GM18508 (cell line): ENCODE results near the gene CATSPER1.

Experiments
- ATAC-seq: cut with Tn5 transposase; IDR thresholded peaks from one replicate; pipeline ENCODE4 v1.9.1; 2021; ENCODE audit warnings: moderate number of reproducible peaks; ENCODE audit not compliant: insufficient read depth, unreplicated experiment

Gene CATSPER1

DNA sequence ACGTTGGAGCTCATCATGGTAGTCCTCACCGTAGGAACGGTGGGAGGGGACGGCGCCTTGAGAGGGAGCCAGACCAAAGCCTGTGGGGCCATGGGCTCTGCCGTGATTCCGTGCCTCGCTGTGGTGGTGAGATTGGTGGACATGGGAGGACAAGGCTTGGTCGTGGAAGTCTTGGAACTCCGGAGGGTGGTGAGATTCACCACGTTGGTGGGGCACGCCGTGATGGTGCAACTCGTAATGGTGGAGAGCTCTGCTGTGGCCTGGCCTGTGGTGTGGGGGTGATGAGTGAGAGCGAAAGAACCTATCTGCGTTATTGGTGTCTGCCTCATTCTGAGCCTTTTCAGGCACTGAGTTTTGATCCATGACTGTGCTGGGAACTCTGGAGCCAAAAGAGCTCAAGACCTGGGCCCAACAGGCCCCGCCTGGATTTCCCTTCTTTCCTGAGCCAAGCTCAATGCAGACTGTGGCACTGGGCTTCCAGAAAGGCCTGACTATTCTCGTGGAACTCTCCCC is at the start of gene CATSPER1:
Gene CATSPER1 (minus strand): TSS at position 463 of the 513 bp plus-strand sequence. CDS start 100 bp downstream, at position 363.
- no peak for ATAC-seq

DNA sequence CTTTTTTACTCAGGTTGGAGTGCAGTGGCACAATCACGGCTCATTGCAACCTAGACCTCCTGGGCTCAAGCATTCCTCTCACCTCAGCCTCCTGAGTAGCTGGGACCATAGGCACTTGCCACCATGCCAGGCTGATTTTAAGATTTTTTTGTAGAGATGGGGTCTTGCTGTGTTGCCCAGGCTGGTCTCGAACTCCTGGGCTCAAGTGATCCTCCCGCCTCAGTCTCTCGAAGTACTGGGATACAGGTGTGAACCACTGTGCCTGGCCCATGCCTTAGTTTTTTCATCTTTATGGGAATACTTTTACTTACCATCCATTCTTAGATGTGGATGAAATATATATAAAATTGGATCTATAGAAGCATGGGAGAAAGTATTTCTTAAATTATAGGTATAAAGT is 49.0 kb upstream of the CATSPER1 start:
- no peak for ATAC-seq

GRCh38 chr11:66073669-66074068 is 47.4 kb upstream of the CATSPER1 start:
- ATAC-seq, result no peak

- ATAC-seq, result no peak
These were observed 46.2 kb upstream of the CATSPER1 start for GRCh38 chr11:66072518-66072917.

GRCh38 chr11:66072081-66072480 is 45.8 kb upstream of the CATSPER1 start:
- no peak for ATAC-seq

DNA sequence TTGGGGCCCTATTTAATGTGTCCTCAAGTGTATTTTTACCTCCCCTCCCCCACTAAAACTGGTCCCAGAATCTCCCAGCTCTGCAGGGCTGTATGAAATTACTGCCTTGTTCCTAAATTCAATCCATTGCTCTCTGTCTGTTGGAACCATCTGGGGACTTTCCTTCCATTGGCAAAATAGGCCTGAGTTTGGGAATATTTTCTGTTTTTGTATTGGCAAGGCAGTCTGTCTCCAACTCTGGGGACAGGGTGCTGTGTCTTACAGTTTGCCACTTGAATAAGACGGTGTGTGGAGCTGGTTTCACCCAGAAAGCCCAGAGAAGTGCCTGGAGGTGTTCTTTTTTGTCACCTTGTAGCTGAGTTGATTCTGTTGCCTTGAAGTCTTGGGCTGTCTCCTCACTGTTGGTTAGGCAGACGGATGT is 45.1 kb upstream of the CATSPER1 start:
- no peak for ATAC-seq

DNA sequence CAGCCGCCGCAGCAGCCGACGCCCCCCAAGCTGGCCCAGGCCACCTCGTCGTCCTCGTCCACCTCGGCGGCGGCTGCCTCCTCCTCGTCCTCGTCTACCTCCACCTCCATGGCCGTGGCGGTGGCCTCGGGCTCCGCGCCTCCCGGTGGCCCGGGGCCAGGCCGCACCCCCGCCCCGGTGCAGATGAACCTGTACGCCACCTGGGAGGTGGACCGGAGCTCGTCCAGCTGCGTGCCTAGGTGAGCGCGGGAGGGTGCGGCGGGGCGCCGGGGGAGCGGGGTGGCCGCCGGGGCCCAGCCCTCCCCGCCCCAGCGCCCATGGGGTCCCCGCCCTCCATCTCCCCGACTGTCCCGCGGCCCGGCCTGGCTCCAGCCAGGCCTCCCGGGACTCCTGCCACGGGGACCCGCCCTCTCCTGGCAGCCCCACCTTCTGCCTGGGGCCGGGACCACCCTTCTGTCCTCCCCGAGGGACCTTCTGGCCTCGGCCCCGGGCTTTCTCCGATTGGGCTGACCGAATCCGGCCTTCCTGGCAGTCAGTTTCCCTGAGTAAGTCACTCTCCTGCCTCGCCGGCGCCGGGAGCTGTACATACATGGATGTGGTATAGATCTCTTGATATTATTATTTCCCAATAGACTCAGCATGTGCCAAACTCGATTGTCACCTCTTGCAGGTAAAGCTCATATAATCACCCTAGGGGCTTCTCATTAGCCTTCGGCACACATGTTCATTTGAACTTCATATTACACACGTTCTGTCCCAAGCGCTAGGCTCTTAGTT is 44.5 kb upstream of the CATSPER1 start:
- no peak for ATAC-seq

DNA sequence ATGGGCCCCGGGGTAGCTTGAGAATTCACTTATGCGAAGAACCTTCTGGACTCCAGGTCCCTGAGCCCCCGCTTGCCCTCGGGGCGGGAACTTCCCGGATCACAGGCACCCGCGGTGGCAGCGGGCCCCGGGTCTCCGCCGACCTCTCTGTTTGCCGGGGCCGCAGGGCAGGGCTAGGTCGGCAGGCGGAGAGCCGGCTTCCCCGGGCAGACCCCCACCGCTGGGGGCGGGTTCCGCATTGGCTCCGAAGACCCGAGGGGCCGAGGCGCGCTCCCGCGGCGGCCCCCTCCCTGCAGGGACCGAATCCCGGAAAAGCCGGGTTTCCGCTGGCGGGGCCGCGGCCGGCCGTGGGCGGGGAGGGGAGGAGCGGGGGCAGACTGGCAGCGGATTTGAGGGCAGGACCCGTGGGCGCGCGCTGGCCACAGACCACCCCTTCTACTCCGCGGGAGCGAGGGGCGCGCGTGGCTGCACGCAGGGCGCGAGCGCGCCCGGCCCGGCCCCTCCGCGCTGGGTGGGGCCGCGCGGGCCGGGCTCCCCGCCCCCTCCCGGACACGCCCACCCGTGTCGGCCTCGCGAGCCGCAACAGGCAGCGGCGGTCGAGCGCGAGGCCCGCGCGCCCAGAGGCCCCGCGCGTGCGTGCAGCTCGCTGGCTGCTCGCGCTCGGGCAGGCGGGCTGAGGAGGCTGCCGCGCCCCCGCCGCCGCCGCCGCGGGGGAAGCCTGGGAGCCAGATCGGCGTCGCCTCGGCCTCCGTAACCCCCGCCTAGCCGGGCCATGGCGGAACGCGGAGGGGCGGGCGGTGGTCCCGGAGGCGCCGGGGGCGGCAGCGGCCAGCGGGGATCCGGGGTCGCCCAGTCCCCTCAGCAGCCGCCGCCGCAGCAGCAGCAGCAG is 43.7 kb upstream of the CATSPER1 start, which contains the start of gene PACS1:
Gene PACS1 (plus strand): TSS at position 558 of the 889 bp plus-strand sequence. CDS start 215 bp downstream, at position 773.
- ATAC-seq, result no peak

DNA sequence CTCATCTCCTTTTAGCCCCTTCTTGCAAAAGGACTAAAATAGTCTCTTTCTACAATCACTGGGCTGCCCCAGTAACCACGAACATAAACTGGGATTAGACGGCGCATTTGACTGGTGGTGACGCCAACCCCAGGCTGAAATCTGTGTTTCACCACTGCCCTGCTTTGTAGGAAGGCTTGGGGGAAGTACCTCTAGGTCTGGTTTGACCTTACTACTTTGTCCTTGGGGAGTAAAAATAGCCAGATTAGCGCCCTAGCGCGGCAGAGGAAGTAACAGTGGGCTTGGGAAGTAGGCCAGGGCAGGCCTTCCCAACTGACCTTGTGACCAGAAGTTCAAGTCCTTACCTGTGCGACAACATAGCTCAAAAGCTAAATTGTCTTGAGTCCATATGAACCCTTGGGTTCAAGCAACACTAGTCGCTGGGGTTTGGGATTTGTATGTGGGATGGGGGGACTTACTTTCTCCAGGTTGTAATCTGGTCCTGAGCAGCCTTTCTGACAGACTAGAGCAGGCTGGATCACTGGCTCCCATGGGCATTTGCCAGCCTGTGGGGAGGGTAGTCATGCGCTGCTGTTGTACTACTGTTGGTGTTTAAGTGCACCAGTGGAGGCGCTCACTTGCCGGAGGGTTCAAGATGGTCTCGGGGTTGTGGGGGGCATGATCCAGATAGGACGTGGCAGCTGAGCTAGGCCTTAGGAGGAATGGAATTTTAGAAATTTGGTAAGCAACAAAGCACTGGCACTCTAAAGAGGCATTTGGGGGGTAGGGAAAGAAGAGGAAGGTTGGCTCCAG is 42.8 kb upstream of the CATSPER1 start:
- no peak for ATAC-seq

- no peak for ATAC-seq
These were observed 42.0 kb upstream of the CATSPER1 start for GRCh38 chr11:66068154-66068821.

- ATAC-seq, result no peak
These were observed 41.4 kb upstream of the CATSPER1 start for GRCh38 chr11:66067640-66068039.

DNA sequence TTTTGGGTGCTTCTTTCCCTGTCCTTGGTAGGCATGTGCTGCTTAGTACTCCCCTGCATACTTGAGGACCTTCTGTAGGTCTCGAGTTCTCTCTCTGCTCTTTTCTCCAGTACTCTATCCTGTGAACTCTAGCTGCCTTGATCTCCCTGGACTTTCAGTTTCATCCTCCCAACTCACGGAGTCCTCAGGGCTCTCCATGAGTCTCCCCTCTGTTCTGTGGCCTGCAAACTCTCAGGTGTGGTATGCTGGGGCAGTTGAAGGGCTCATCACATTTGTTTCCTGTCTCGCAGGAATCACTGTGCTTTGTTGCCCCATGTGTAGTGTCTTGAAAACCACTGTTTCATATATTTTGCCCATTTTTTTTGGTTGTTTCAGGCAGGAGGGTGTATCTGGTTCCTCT is 40.5 kb upstream of the CATSPER1 start:
- no peak for ATAC-seq

- ATAC-seq, result no peak
These were observed 38.3 kb upstream of the CATSPER1 start for GRCh38 chr11:66064571-66064970.

DNA sequence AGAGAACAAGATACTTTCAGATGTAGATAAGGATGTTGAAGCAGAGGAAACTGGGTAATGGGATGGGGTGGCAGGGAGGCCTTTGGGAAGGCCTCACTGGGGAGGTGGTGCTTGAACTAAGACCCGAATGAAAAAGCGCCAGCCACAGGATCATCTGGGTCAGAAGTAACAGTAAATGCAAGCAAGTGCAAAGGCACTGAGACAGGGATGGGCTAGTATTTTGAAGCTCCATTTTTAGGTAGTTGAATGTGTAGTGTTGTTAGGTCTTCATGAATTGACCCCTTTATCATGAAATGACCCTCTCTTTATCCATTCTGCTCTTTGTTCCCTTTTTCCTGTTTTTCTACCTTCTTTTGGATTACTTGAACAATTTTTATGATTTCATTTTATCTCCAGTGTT is 37.6 kb upstream of the CATSPER1 start:
- no peak for ATAC-seq

- no peak for ATAC-seq
These were observed 36.1 kb upstream of the CATSPER1 start for GRCh38 chr11:66062408-66062807.

- no peak for ATAC-seq
These were observed 35.0 kb upstream of the CATSPER1 start for GRCh38 chr11:66061268-66061667.

- no peak for ATAC-seq
These were observed 33.8 kb upstream of the CATSPER1 start for GRCh38 chr11:66059966-66060680.

DNA sequence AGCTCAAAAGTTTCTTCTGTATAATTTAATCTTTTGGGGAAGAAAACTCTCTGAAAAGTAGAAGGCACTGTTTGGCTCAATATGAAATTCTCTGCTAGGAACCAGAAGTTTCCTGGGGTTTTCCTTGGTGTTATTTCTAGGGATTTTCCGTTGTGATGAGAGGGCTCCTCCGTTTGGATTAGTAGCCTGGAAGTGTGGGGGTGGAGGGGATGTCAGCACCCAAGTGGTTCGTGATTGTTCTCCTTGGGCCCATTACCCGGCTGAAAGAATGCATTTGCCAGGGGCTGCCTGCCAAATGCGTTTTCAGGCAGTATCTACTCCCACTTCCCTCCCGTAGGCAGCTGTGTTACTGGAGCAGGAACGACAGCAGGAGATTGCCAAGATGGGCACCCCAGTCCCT is 30.2 kb upstream of the CATSPER1 start:
- no peak for ATAC-seq

GRCh38 chr11:66055021-66055420 is 28.7 kb upstream of the CATSPER1 start:
- ATAC-seq, result no peak
